ENCODE results near the gene CTAG1A.
"Not testable (repeated sequence)": the region's sequence is repeated elsewhere in the genome, so short reads cannot be mapped to it uniquely, and the experiment has no call there.

The CTAG1A gene

GRCh38 chrX:154620767-154621414 is 36.0 kb downstream of the CTAG1A start:
- not testable (repeated sequence) for DNase-seq

GRCh38 chrX:154628960-154629359 is 44.0 kb downstream of the CTAG1A start:
- not testable (repeated sequence) for DNase-seq

- not testable (repeated sequence) for DNase-seq
Measured at GRCh38 chrX:154630949-154631348, 46.0 kb downstream of the CTAG1A start.

- not testable (repeated sequence) for DNase-seq
Measured at GRCh38 chrX:154633661-154634060, 48.7 kb downstream of the CTAG1A start.

Data from activated CD4-positive, alpha-beta T cell treated with anti-CD3 and anti-CD28 coated beads, Interleukin-10, Interleukin-2, amounts not matched to agents 100 ng/mL and 50 ng/mL, durations not matched to agents 16 hours and 8 hours (primary cell).